Neural progenitor cell (in vitro differentiated cells): ENCODE data around the gene PRAF2. TPM values are rescaled to one million over a fixed set of nuclear protein-coding genes. Genes with fewer than 3 reads are reported as not detected.

Source experiments
- DNase-seq: peaks from one replicate; pipeline ENCODE4 v3.0.0-alpha.2; 2016; ENCODE audit warnings: low spot score
- H2AFZ ChIP-seq: fragments of 200-600 bp; sonication (generic); replicated peaks from 2 replicates; pipeline ENCODE4 v1.6.1; 2016; ENCODE audit warnings: antibody characterized with exemption
- H3F3A ChIP-seq: fragments of 200-600 bp; sonication (generic); 2 replicates; pipeline ENCODE4 v1.6.1; 2016; ENCODE audit warnings: antibody characterized with exemption, low read depth
- H3K27ac ChIP-seq: fragments of 200-600 bp; sonication (generic); 2 replicates; pipeline ENCODE4 v1.5.1; 2016; ENCODE audit warnings: mild to moderate bottlenecking
- H3K27me3 ChIP-seq: fragments of 200-600 bp; sonication (generic); 2 replicates; pipeline ENCODE4 v1.6.1; 2016; ENCODE audit warnings: mild to moderate bottlenecking, moderate library complexity
- H3K36me3 ChIP-seq: fragments of 200-600 bp; sonication (generic); 2 replicates; pipeline ENCODE4 v1.5.1; 2016
- H3K4me1 ChIP-seq: fragments of 200-600 bp; sonication (generic); 2 replicates; pipeline ENCODE4 v1.6.1; 2016; ENCODE audit warnings: mixed run types
- H3K4me2 ChIP-seq: fragments of 200-600 bp; sonication (generic); 2 replicates; pipeline ENCODE4 v1.6.1; 2016
- H3K4me3 ChIP-seq: fragments of 200-600 bp; sonication (generic); 2 replicates; pipeline ENCODE4 v1.5.1; 2016
- H3K79me2 ChIP-seq: fragments of 200-600 bp; sonication (generic); 2 replicates; pipeline ENCODE4 v1.6.1; 2016; ENCODE audit warnings: low read depth
- H3K9ac ChIP-seq: fragments of 200-600 bp; sonication (generic); 2 replicates; pipeline ENCODE4 v1.6.1; 2016
- H3K9me3 ChIP-seq: fragments of 200-600 bp; sonication (generic); 2 replicates; pipeline ENCODE4 v1.5.1; 2016; ENCODE audit warnings: low read depth
- H4K20me1 ChIP-seq: fragments of 200-600 bp; sonication (generic); 2 replicates; pipeline ENCODE4 v1.6.1; 2016; ENCODE audit warnings: low read depth
- H3K27ac Mint-ChIP-seq: 3 replicates; pipeline ENCODE4 v1.8.0; 2021; ENCODE audit warnings: mixed read lengths
- H3K27me3 Mint-ChIP-seq: 2 replicates; pipeline ENCODE4 v1.8.0; 2022; ENCODE audit warnings: low read depth, mild to moderate bottlenecking, inconsistent platforms, moderate library complexity, mixed read lengths; ENCODE audit not compliant: insufficient read depth
- H3K36me3 Mint-ChIP-seq: 3 replicates; pipeline ENCODE4 v1.8.0; 2021; ENCODE audit warnings: mixed read lengths
- H3K4me1 Mint-ChIP-seq: 3 replicates; pipeline ENCODE4 v1.8.0; 2021; ENCODE audit warnings: mixed read lengths
- H3K4me3 Mint-ChIP-seq: 3 replicates; pipeline ENCODE4 v1.8.0; 2021; ENCODE audit warnings: mild to moderate bottlenecking, moderate library complexity, mixed read lengths
- H3K9me3 Mint-ChIP-seq: 3 replicates; pipeline ENCODE4 v1.8.0; 2020; ENCODE audit warnings: mixed read lengths
- CTCF ChIP-seq: fragments of 200-600 bp; sonication (generic); IDR thresholded peaks from 2 replicates; pipeline ENCODE4 v1.5.1; 2017; ENCODE audit warnings: antibody characterized with exemption, mild to moderate bottlenecking
- EZH2 ChIP-seq: fragments of 200-600 bp; sonication (generic); IDR thresholded peaks from 2 replicates; pipeline ENCODE4 v1.6.1; 2017; ENCODE audit warnings: antibody characterized with exemption, mild to moderate bottlenecking, moderate library complexity
- EZH2phosphoT487 ChIP-seq: fragments of 200-600 bp; sonication (generic); IDR thresholded peaks from 2 replicates; pipeline ENCODE4 v1.6.1; 2017; ENCODE audit warnings: antibody characterized with exemption
- total RNA-seq: library from RNA; depleted of rRNA; stranded (reverse); fragments of >200 nt; gene quantifications from 2 replicates; pipeline ENCODE4 v1.2.3, GENCODE V29; 2015; ENCODE audit warnings: low replicate concordance

PRAF2 gene
- total RNA-seq, 1 donor from 2014 or later = 0.30 TPM

GRCh38 chrX:49066278-49066677 is 7.5 kb downstream of the PRAF2 start:
- Mint-ChIP-seq H3K4me1 (peaks cover 3% of the 10 kb centered on the region), H3K27ac (no peak overlapping the region), H3K9me3 (peaks cover 17% of the 10 kb centered on the region), H3K27me3 (peaks cover 8% of the 10 kb centered on the region), H3K4me3 (no peak overlapping the region), H3K36me3 (peaks cover 4% of the 10 kb centered on the region)
- H3F3A ChIP-seq = no peaks in the 10 kb centered on the region
- H3K27ac ChIP-seq = no peak overlapping the region
- no peak for TF ChIP-seq CTCF
- TF ChIP-seq EZH2 = no peak
- no peak for TF ChIP-seq EZH2phosphoT487
- no peak overlapping the region for H3K9ac ChIP-seq
- H3K79me2 ChIP-seq = no peaks in the 10 kb centered on the region
- no peaks in the 10 kb centered on the region for H3K27me3 ChIP-seq
- H3K9me3 ChIP-seq = no peaks in the 10 kb centered on the region
- no peaks in the 10 kb centered on the region for H3K36me3 ChIP-seq
- no peaks in the 10 kb centered on the region for H4K20me1 ChIP-seq
- no peak overlapping the region for H2AFZ ChIP-seq
- no peak overlapping the region for H3K4me2 ChIP-seq
- no peak overlapping the region for H3K4me3 ChIP-seq
- H3K4me1 ChIP-seq = no peaks in the 10 kb centered on the region
- DNase-seq = no peak

DNA sequence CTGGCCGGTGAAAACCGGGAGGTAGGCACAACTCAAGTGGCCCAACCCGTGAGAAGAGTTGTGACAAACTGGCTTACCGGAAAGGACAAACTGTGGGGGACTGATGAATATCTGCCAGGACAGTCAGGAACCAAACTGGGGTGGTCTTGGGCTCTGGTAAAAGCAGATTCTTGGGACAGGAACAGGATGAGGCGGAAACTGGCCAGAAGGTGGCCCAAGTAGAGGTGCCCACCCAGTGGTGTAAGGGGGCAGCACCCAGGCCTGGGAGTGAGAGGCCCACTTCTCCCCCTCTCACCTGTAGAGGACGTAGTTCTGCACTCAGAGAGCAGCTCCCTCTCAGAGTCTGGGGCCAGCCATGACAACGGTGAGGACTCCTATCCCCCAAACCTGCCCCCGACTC is 9.1 kb downstream of the PRAF2 start:
- Histone ChIP-seq H3K4me1 (no peaks in the 10 kb centered on the region), H4K20me1 (no peaks in the 10 kb centered on the region), H3K9ac (no peak overlapping the region), H3K27me3 (no peaks in the 10 kb centered on the region), H3K4me2 (no peak overlapping the region), H3K79me2 (no peaks in the 10 kb centered on the region), H3K27ac (no peak overlapping the region), H3F3A (no peaks in the 10 kb centered on the region), H3K4me3 (no peak overlapping the region), H3K9me3 (no peaks in the 10 kb centered on the region), H3K36me3 (no peaks in the 10 kb centered on the region), H2AFZ (no peak overlapping the region)
- H3K36me3 Mint-ChIP-seq = peaks cover 4% of the 10 kb centered on the region
- no peak overlapping the region for H3K4me3 Mint-ChIP-seq
- H3K27ac Mint-ChIP-seq = no peak overlapping the region
- peaks cover 16% of the 10 kb centered on the region for H3K9me3 Mint-ChIP-seq
- H3K4me1 Mint-ChIP-seq = peaks cover 4% of the 10 kb centered on the region
- no peak for DNase-seq
- TF ChIP-seq EZH2 = no peak
- no peak for TF ChIP-seq EZH2phosphoT487
- no peak for TF ChIP-seq CTCF
- H3K27me3 Mint-ChIP-seq = peaks cover 7% of the 10 kb centered on the region

GRCh38 chrX:49064303-49064702 is 9.5 kb downstream of the PRAF2 start:
- no peaks in the 10 kb centered on the region for H3K36me3 ChIP-seq
- no peak for DNase-seq
- no peak overlapping the region for H3K9ac ChIP-seq
- peaks cover 4% of the 10 kb centered on the region for H3K4me1 Mint-ChIP-seq
- H4K20me1 ChIP-seq = no peaks in the 10 kb centered on the region
- peaks cover 9% of the 10 kb centered on the region for H3K27me3 Mint-ChIP-seq
- no peak for TF ChIP-seq EZH2
- TF ChIP-seq EZH2phosphoT487 = no peak
- no peak for TF ChIP-seq CTCF
- H3K4me3 Mint-ChIP-seq = no peak overlapping the region
- H3K79me2 ChIP-seq = no peaks in the 10 kb centered on the region
- no peaks in the 10 kb centered on the region for H3K9me3 ChIP-seq
- H3K4me1 ChIP-seq = no peaks in the 10 kb centered on the region
- H3K27ac ChIP-seq = no peak overlapping the region
- no peaks in the 10 kb centered on the region for H3F3A ChIP-seq
- H3K27me3 ChIP-seq = no peaks in the 10 kb centered on the region
- no peak overlapping the region for H2AFZ ChIP-seq
- H3K9me3 Mint-ChIP-seq = peaks cover 16% of the 10 kb centered on the region
- peaks cover 4% of the 10 kb centered on the region for H3K36me3 Mint-ChIP-seq
- H3K27ac Mint-ChIP-seq = no peak overlapping the region
- no peak overlapping the region for H3K4me2 ChIP-seq
- H3K4me3 ChIP-seq = no peak overlapping the region
